ENCODE data around the gene ASXL3. TPM values are rescaled to one million over a fixed set of nuclear protein-coding genes. Genes with fewer than 3 reads are reported as not detected.
A peak's percentile ranks its signal among the peaks of the same experiment; 100 is the strongest.

Gene ASXL3
- total RNA-seq, result 1 to 10 TPM in 3 of 6 donors, under 1 TPM in 3; 0.46 to 2.2 (median 0.98) TPM

DNA sequence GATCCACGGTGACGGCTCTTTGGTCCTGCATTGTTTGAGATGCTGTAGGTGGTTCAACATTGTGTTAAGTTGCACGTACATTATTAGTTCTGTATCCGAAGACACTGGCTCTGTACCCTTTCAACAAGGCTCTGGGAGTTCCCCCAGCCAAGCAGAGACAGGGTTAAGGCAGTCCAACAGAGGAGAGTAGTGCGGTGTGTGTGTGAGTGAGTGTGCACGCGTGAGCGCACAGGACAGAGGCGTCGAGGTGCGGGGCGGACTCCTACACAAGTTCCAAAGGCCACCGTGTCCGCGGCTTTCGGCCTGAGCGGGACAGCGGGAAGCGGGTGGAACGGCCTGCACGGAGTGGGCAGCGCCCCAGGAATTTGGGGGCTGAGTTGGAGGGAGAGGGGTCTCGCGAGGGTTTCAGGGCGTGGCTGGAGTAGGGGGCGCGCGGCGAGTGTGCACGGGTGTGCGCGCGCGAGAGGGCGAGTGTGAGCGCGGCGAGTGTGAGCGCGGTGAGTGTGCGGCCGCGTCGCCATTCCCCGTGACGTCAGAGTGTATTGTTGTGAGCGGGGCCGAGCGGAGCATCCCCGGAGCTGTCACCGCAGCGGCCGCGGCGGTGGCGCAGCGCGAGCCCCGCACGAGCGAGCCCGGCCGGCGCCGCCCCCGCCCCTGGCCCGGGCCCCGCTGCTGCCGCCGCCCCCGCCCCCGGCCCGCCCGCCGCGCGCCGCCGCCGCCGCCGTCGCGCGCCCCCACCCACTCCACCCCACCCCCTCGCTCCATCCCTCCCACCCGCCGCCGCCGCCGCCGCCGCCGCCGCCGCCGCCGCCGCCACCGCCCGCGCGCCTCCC, at the start of gene ASXL3:
ASXL3 (plus strand) TSS at position 535 of the 833 bp plus-strand sequence. CDS start 413 bp downstream, outside the sequence.
- TF ChIP-seq CTCF (IDR thresholded peaks at IDR 0.05) (no peak), POLR2AphosphoS5 (IDR thresholded peaks at IDR 0.05) (no peak), EP300 (IDR thresholded peaks at IDR 0.05) (no peak), POLR2A (IDR thresholded peaks at IDR 0.05) (no peak)
- Histone ChIP-seq H3K9me3 (no peaks in the 10 kb centered on the region), H3K4me3 (peak within 1 kb of the TSS; percentile 41 to 55 (median 52)), H3K4me1 (peaks cover 0 to 14% (median 3%) of the 10 kb centered on the region in 4 donors), H3K27me3 (peaks cover 0 to 10% (median under 1%) of the 10 kb centered on the region in 4 donors), H3K27ac (peak within 1 kb of the TSS; percentile 77 to 85 (median 80)), H3K36me3 (no peaks in the 10 kb centered on the region)
- peak; percentile 65 to 82 for ATAC-seq (ENCODE audit: low FRiP score in 2 of 2)
- WGBS, 2 donors, result 3% methylated on average over 24 to 39 of the region's 103 CpGs
- DNase-seq, result peak in 1 of 2 donors; percentile 86

DNA sequence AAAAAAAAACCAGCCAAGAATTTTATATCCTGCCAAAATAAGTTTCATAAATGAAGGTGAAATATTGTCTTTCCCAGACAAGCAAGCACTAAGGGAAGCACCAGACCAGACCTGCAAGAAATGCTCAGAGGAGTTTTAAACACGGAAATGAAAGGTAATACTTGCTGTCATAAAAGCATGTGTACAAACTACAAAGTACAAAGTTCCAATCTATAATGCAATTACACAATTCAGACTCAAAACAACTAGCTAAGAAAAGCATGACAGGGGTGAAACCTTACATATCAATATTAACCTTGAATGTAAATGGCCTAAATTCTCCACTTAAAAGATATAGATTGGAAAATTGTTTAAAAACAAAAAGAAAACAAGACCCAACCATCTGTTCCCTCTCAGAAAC, 45.0 kb upstream of the ASXL3 start:
- ATAC-seq (ENCODE audit: low FRiP score in 2 of 2) (no peak), DNase-seq (no peak)
- 74 to 76% methylated on average over 1 of the region's 1 CpG for WGBS, 2 donors
- H3K27me3 ChIP-seq, result no peaks in the 10 kb centered on the region
- H3K4me3 ChIP-seq, result no peak overlapping the region
- no peaks in the 10 kb centered on the region for H3K36me3 ChIP-seq
- no peaks in the 10 kb centered on the region for H3K9me3 ChIP-seq
- TF ChIP-seq EP300 (IDR thresholded peaks at IDR 0.05) (no peak), CTCF (IDR thresholded peaks at IDR 0.05) (no peak), POLR2A (IDR thresholded peaks at IDR 0.05) (no peak), POLR2AphosphoS5 (IDR thresholded peaks at IDR 0.05) (no peak)
- H3K27ac ChIP-seq, result no peak overlapping the region
- H3K4me1 ChIP-seq, result no peaks in the 10 kb centered on the region

DNA sequence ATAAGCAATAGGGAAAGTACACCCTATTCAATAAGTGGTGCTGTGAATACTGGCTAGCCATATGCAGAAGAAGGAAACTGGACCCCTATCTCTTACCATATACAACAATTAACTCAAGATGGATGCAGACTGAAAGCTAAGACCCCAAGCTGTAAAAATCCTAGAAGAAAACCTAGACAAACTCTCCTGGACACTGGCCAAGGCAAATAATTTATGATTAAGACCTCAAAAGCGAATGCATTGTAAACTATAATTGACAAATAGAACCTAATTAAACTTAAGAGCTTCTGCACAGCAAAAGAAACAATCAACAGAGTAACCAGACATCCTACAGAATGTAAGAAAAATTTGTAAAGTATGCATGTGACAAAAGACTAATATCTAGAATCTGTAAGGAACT, 41.1 kb upstream of the ASXL3 start:
- no peaks in the 10 kb centered on the region for H3K4me1 ChIP-seq
- H3K36me3 ChIP-seq, result no peaks in the 10 kb centered on the region
- H3K27ac ChIP-seq, result no peak overlapping the region
- H3K4me3 ChIP-seq, result no peak overlapping the region
- no peak for ATAC-seq (ENCODE audit: low FRiP score in 2 of 2)
- no peak for TF ChIP-seq EP300 (IDR thresholded peaks at IDR 0.05)
- TF ChIP-seq CTCF (IDR thresholded peaks at IDR 0.05), result no peak
- no peak for TF ChIP-seq POLR2A (IDR thresholded peaks at IDR 0.05)
- TF ChIP-seq POLR2AphosphoS5 (IDR thresholded peaks at IDR 0.05), result no peak
- no peaks in the 10 kb centered on the region for H3K27me3 ChIP-seq
- DNase-seq, result no peak
- no peaks in the 10 kb centered on the region for H3K9me3 ChIP-seq
- WGBS, 2 donors, result 48 to 64% methylated on average over 1 of the region's 1 CpG

DNA sequence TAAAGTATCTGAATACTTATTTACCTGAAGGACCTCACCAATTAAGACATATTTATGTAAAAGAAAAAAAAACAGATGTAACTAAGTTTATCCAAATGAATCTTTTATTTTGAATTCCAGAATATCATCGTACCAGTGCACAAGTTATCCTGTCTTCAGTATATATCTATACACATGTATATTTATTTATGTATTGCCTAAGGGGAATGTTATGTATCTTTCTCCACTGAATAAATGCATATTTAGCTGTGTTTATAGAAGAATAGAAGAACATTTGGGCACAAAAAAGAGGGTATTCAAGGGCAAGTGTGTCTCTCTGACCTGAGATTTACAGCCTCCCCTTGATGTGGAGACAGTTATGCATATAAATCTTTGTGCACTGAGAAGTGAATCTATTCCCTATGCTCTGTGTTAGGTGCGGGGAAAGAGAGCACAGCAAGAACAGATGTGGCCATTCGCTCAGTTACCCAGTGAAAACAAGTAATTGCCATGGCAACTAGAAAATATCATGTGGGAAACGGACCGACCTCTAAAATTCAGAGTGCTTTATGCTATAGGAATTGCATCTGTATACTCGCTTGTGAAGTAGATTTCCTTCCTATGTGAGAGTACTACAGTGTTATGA, 39.5 kb upstream of the ASXL3 start:
- ATAC-seq (ENCODE audit: low FRiP score in 2 of 2), result no peak
- Histone ChIP-seq H3K4me3 (no peak overlapping the region), H3K9me3 (no peaks in the 10 kb centered on the region)

More for the DNA sequence above, 39.5 kb upstream of the ASXL3 start:
- H3K36me3 ChIP-seq, result no peaks in the 10 kb centered on the region
- WGBS, 2 donors, result 86 to 88% methylated on average over 6 of the region's 6 CpGs
- no peak overlapping the region for H3K27ac ChIP-seq
- DNase-seq, result no peak
- no peaks in the 10 kb centered on the region for H3K4me1 ChIP-seq
- TF ChIP-seq POLR2AphosphoS5 (IDR thresholded peaks at IDR 0.05), result no peak
- no peak for TF ChIP-seq EP300 (IDR thresholded peaks at IDR 0.05)
- TF ChIP-seq CTCF (IDR thresholded peaks at IDR 0.05), result no peak
- no peak for TF ChIP-seq POLR2A (IDR thresholded peaks at IDR 0.05)
- H3K27me3 ChIP-seq, result no peaks in the 10 kb centered on the region

Measured in upper lobe of left lung (tissue), 6 donors.